ENCODE measurements around the gene TUBG1. TPM values are rescaled to one million over a fixed set of nuclear protein-coding genes. Genes with fewer than 3 reads are reported as not detected.

The TUBG1 gene
- total and polyA plus RNA-seq, 2 of the 8 experiments (the other 6 are each of a cell fraction or from before 2014, with no cell fraction given): 109 to 208 TPM

- 90% methylated on average over 9 of the region's 9 CpGs; no CpG with 5 or more reads in 1 of the 2 experiments for WGBS, 2 experiments (ENCODE audit: extremely low coverage in 1 of 2, insufficient coverage in 1 of 2, insufficient read length in 1 of 2, insufficient replicate concordance in 2 of 2, low coverage in 1 of 2, low lambda C conversion rate in 2 of 2, missing lambda C conversion rate in 1 of 2)
- Histone ChIP-seq H3K27ac (ENCODE audit: low read depth, low read length) (no peak overlapping the region), H3K4me1 (replicated peaks in 1 of 4; ENCODE audit: control insufficient read depth in 3 of 4, insufficient read depth in 4 of 4, low read length in 3 of 4) (no peaks in the 10 kb centered on the region), H3K4ac (replicated peaks; ENCODE audit: insufficient read length, low read depth, low read length) (no peak overlapping the region), H3K36me3 (ENCODE audit: control insufficient read depth in 2 of 4, insufficient read depth in 4 of 4, low read length in 3 of 4) (no peaks in the 10 kb centered on the region), H3K79me1 (ENCODE audit: low read depth, low read length) (no peaks in the 10 kb centered on the region), H3K23ac (ENCODE audit: insufficient read length) (no peak overlapping the region), H4K91ac (replicated peaks; ENCODE audit: insufficient read length, low read length) (no peak overlapping the region), H2BK120ac (replicated peaks; ENCODE audit: low read depth, low read length) (no peak overlapping the region), H2BK5ac (ENCODE audit: low read depth, low read length) (no peak overlapping the region), H2AFZ (ENCODE audit: low read length) (peak overlapping the region; percentile 13), H4K20me1 (replicated peaks in 1 of 2; ENCODE audit: control insufficient read depth in 1 of 2, insufficient read depth in 2 of 2, low read length in 2 of 2) (no peaks in the 10 kb centered on the region), H2BK20ac (ENCODE audit: low read length) (no peak overlapping the region), H3K27me3 (replicated peaks in 1 of 4; ENCODE audit: control insufficient read depth in 3 of 4, extremely low read depth in 1 of 4, insufficient read depth in 3 of 4, low read length in 3 of 4) (no peaks in the 10 kb centered on the region), H3K9me3 (ENCODE audit: insufficient read depth in 2 of 2, low read depth in 1 of 2, low read length in 1 of 2) (no peaks in the 10 kb centered on the region), H3K4me3 (ENCODE audit: extremely low read depth in 1 of 4, insufficient read depth in 2 of 4, low read depth in 3 of 4, low read length in 4 of 4) (no peak overlapping the region), H3K4me2 (ENCODE audit: insufficient read depth in 1 of 2, low read depth in 2 of 2, low read length in 2 of 2) (no peak overlapping the region), H4K8ac (ENCODE audit: extremely low read depth, insufficient read depth, low read length) (no peak overlapping the region), H3K79me2 (ENCODE audit: control insufficient read depth in 1 of 2, insufficient read depth in 2 of 2, low read length in 2 of 2) (no peaks in the 10 kb centered on the region), H3K9ac (replicated peaks in 1 of 4; ENCODE audit: extremely low read depth in 1 of 4, low read depth in 3 of 4, low read length in 3 of 4) (no peak overlapping the region), H3K18ac (ENCODE audit: extremely low read depth, low read length) (no peak overlapping the region), H2BK12ac (ENCODE audit: low read depth, low read length) (no peak overlapping the region), H2BK15ac (ENCODE audit: low read length) (no peak overlapping the region), H2AK5ac (ENCODE audit: low read depth, low read length) (no peak overlapping the region), H3K23me2 (ENCODE audit: low read depth, low read length) (no peaks in the 10 kb centered on the region), H3K56ac (replicated peaks; ENCODE audit: insufficient read length, low read depth, low read length) (no peak overlapping the region), H3K14ac (ENCODE audit: insufficient read length) (no peak overlapping the region), H4K5ac (ENCODE audit: insufficient read length, low read depth, low read length) (no peak overlapping the region)
- FAIRE-seq (no peak), DNase-seq (ENCODE audit: low read depth in 1 of 2, low spot score in 2 of 2) (no peak)
- CTCF ChIA-PET (ENCODE audit: partially characterized antibody): interaction anchor here (1.1 to 1.3 kb wide), 2 partner anchors 13 to 14 kb away, joined by 4 to 6 read pairs; no protein-coding TSS in a partner anchor
- POLR2A ChIA-PET (ENCODE audit: partially characterized antibody): interaction anchor here (0.9 to 1.1 kb wide), 2 partner anchors 13 to 33 kb away, joined by 3 to 4 read pairs; no protein-coding TSS in a partner anchor
- no peak for TF ChIP-seq SRF (IDR thresholded peaks at IDR 0.05; ENCODE audit: low read depth, low read length)
- no peak for TF ChIP-seq CBX5 (IDR thresholded peaks at IDR 0.05; ENCODE audit: low read depth, low read length)
- TF ChIP-seq PHF8 (conservative IDR thresholded peaks at IDR 0.05; ENCODE audit: low read depth, low read length): no peak
- no peak for TF ChIP-seq SIX5 (IDR thresholded peaks at IDR 0.05; ENCODE audit: low read depth, low read length)
- no peak for TF ChIP-seq EP300 (IDR thresholded peaks at IDR 0.05; ENCODE audit: borderline replicate concordance in 1 of 2, low read depth in 2 of 2, low read length in 2 of 2)
- no peak for TF ChIP-seq CTBP2 (IDR thresholded peaks at IDR 0.05; ENCODE audit: borderline replicate concordance, insufficient read depth, insufficient read length, low read length)
- TF ChIP-seq BCL11A (IDR thresholded peaks at IDR 0.05; ENCODE audit: low read depth in 2 of 2, low read length in 2 of 2): no peak
These were observed 23.5 kb downstream of the TUBG1 start for GRCh38 chr17:42632949-42633444.

Measured in H1 (cell line).